Neural progenitor cell (in vitro differentiated cells): ENCODE results near the gene TMEM204. TPM values are rescaled to one million over a fixed set of nuclear protein-coding genes. Genes with fewer than 3 reads are reported as not detected.

Experiments
- DNase-seq: peaks from one replicate; pipeline ENCODE4 v3.0.0-alpha.2; 2016; ENCODE audit warnings: low spot score
- H2AFZ ChIP-seq: fragments of 200-600 bp; sonication (generic); replicated peaks from 2 replicates; pipeline ENCODE4 v1.6.1; 2016; ENCODE audit warnings: antibody characterized with exemption
- H3F3A ChIP-seq: fragments of 200-600 bp; sonication (generic); 2 replicates; pipeline ENCODE4 v1.6.1; 2016; ENCODE audit warnings: antibody characterized with exemption, low read depth
- H3K27ac ChIP-seq: fragments of 200-600 bp; sonication (generic); 2 replicates; pipeline ENCODE4 v1.5.1; 2016; ENCODE audit warnings: mild to moderate bottlenecking
- H3K27me3 ChIP-seq: fragments of 200-600 bp; sonication (generic); 2 replicates; pipeline ENCODE4 v1.6.1; 2016; ENCODE audit warnings: mild to moderate bottlenecking, moderate library complexity
- H3K36me3 ChIP-seq: fragments of 200-600 bp; sonication (generic); 2 replicates; pipeline ENCODE4 v1.5.1; 2016
- H3K4me1 ChIP-seq: fragments of 200-600 bp; sonication (generic); 2 replicates; pipeline ENCODE4 v1.6.1; 2016; ENCODE audit warnings: mixed run types
- H3K4me2 ChIP-seq: fragments of 200-600 bp; sonication (generic); 2 replicates; pipeline ENCODE4 v1.6.1; 2016
- H3K4me3 ChIP-seq: fragments of 200-600 bp; sonication (generic); 2 replicates; pipeline ENCODE4 v1.5.1; 2016
- H3K79me2 ChIP-seq: fragments of 200-600 bp; sonication (generic); 2 replicates; pipeline ENCODE4 v1.6.1; 2016; ENCODE audit warnings: low read depth
- H3K9ac ChIP-seq: fragments of 200-600 bp; sonication (generic); 2 replicates; pipeline ENCODE4 v1.6.1; 2016
- H3K9me3 ChIP-seq: fragments of 200-600 bp; sonication (generic); 2 replicates; pipeline ENCODE4 v1.5.1; 2016; ENCODE audit warnings: low read depth
- H4K20me1 ChIP-seq: fragments of 200-600 bp; sonication (generic); 2 replicates; pipeline ENCODE4 v1.6.1; 2016; ENCODE audit warnings: low read depth
- H3K27ac Mint-ChIP-seq: 3 replicates; pipeline ENCODE4 v1.8.0; 2021; ENCODE audit warnings: mixed read lengths
- H3K27me3 Mint-ChIP-seq: 2 replicates; pipeline ENCODE4 v1.8.0; 2022; ENCODE audit warnings: low read depth, mild to moderate bottlenecking, inconsistent platforms, moderate library complexity, mixed read lengths; ENCODE audit not compliant: insufficient read depth
- H3K36me3 Mint-ChIP-seq: 3 replicates; pipeline ENCODE4 v1.8.0; 2021; ENCODE audit warnings: mixed read lengths
- H3K4me1 Mint-ChIP-seq: 3 replicates; pipeline ENCODE4 v1.8.0; 2021; ENCODE audit warnings: mixed read lengths
- H3K4me3 Mint-ChIP-seq: 3 replicates; pipeline ENCODE4 v1.8.0; 2021; ENCODE audit warnings: mild to moderate bottlenecking, moderate library complexity, mixed read lengths
- H3K9me3 Mint-ChIP-seq: 3 replicates; pipeline ENCODE4 v1.8.0; 2020; ENCODE audit warnings: mixed read lengths
- CTCF ChIP-seq: fragments of 200-600 bp; sonication (generic); IDR thresholded peaks from 2 replicates; pipeline ENCODE4 v1.5.1; 2017; ENCODE audit warnings: antibody characterized with exemption, mild to moderate bottlenecking
- EZH2 ChIP-seq: fragments of 200-600 bp; sonication (generic); IDR thresholded peaks from 2 replicates; pipeline ENCODE4 v1.6.1; 2017; ENCODE audit warnings: antibody characterized with exemption, mild to moderate bottlenecking, moderate library complexity
- EZH2phosphoT487 ChIP-seq: fragments of 200-600 bp; sonication (generic); IDR thresholded peaks from 2 replicates; pipeline ENCODE4 v1.6.1; 2017; ENCODE audit warnings: antibody characterized with exemption
- total RNA-seq: library from RNA; depleted of rRNA; stranded (reverse); fragments of >200 nt; gene quantifications from 2 replicates; pipeline ENCODE4 v1.2.3, GENCODE V29; 2015; ENCODE audit warnings: low replicate concordance

TMEM204 gene
- total RNA-seq, 1 donor from 2014 or later, result not detected

GRCh38 chr16:1536601-1537000 is 3.1 kb downstream of the TMEM204 start:
- Histone ChIP-seq H3K4me3 (no peak overlapping the region), H3K4me1 (no peaks in the 10 kb centered on the region), H3K36me3 (no peaks in the 10 kb centered on the region), H3K9me3 (no peaks in the 10 kb centered on the region), H3K27ac (no peak overlapping the region), H3F3A (no peaks in the 10 kb centered on the region), H3K9ac (no peak overlapping the region), H3K4me2 (no peak overlapping the region), H3K79me2 (no peaks in the 10 kb centered on the region), H2AFZ (no peak overlapping the region), H4K20me1 (peaks cover 7% of the 10 kb centered on the region), H3K27me3 (no peaks in the 10 kb centered on the region)
- no peak for TF ChIP-seq CTCF
- no peak for TF ChIP-seq EZH2phosphoT487
- TF ChIP-seq EZH2, result no peak
- DNase-seq, result no peak
- Mint-ChIP-seq H3K4me1 (peaks cover 7% of the 10 kb centered on the region), H3K36me3 (peaks cover 4% of the 10 kb centered on the region), H3K4me3 (no peak overlapping the region), H3K27ac (no peak overlapping the region), H3K27me3 (peaks cover 2% of the 10 kb centered on the region), H3K9me3 (no peaks in the 10 kb centered on the region)

GRCh38 chr16:1537138-1537577 is 3.7 kb downstream of the TMEM204 start:
- H3K4me3 ChIP-seq, result no peak overlapping the region
- no peaks in the 10 kb centered on the region for H3K9me3 ChIP-seq
- Mint-ChIP-seq H3K4me1 (peaks cover 7% of the 10 kb centered on the region), H3K27me3 (peaks cover 2% of the 10 kb centered on the region), H3K36me3 (peaks cover 4% of the 10 kb centered on the region), H3K4me3 (no peak overlapping the region), H3K27ac (no peak overlapping the region), H3K9me3 (no peaks in the 10 kb centered on the region)
- H4K20me1 ChIP-seq, result peaks cover 7% of the 10 kb centered on the region
- no peaks in the 10 kb centered on the region for H3F3A ChIP-seq
- H3K36me3 ChIP-seq, result no peaks in the 10 kb centered on the region
- H2AFZ ChIP-seq, result no peak overlapping the region
- no peak for TF ChIP-seq CTCF
- no peak for TF ChIP-seq EZH2phosphoT487
- H3K4me1 ChIP-seq, result no peaks in the 10 kb centered on the region
- H3K79me2 ChIP-seq, result no peaks in the 10 kb centered on the region
- no peaks in the 10 kb centered on the region for H3K27me3 ChIP-seq
- H3K4me2 ChIP-seq, result no peak overlapping the region
- H3K27ac ChIP-seq, result no peak overlapping the region
- H3K9ac ChIP-seq, result no peak overlapping the region
- DNase-seq, result no peak

- no peak overlapping the region for H3K4me3 Mint-ChIP-seq
- TF ChIP-seq CTCF (no peak), EZH2 (no peak), EZH2phosphoT487 (no peak)
- H3K4me1 Mint-ChIP-seq, result peaks cover 7% of the 10 kb centered on the region
- Histone ChIP-seq H3F3A (no peaks in the 10 kb centered on the region), H3K27me3 (no peaks in the 10 kb centered on the region), H2AFZ (no peak overlapping the region), H3K36me3 (no peaks in the 10 kb centered on the region), H3K27ac (no peak overlapping the region), H4K20me1 (peaks cover 7% of the 10 kb centered on the region), H3K4me1 (no peaks in the 10 kb centered on the region), H3K9ac (no peak overlapping the region), H3K4me2 (no peak overlapping the region), H3K79me2 (no peaks in the 10 kb centered on the region), H3K9me3 (no peaks in the 10 kb centered on the region), H3K4me3 (no peak overlapping the region)
- no peaks in the 10 kb centered on the region for H3K9me3 Mint-ChIP-seq
- peaks cover 2% of the 10 kb centered on the region for H3K27me3 Mint-ChIP-seq
- H3K36me3 Mint-ChIP-seq, result peaks cover 4% of the 10 kb centered on the region
- no peak for DNase-seq
- H3K27ac Mint-ChIP-seq, result no peak overlapping the region
Measured at GRCh38 chr16:1537763-1538289, 4.4 kb downstream of the TMEM204 start.
